Endometrial microvascular endothelial cells (primary cell): ENCODE results near the gene IL10. TPM values are rescaled to one million over a fixed set of nuclear protein-coding genes. Genes with fewer than 3 reads are reported as not detected.

Experiments used
- in situ Hi-C: cut with HindIII; loops from 2 replicates; pipeline ENCODE4 v1.10.0; 2017; ENCODE audit warnings: low sequenced_read_pairs, low pct_unique_long_range_greater_than_20kb; ENCODE audit errors: inconsistent ontology term
- total RNA-seq: library from RNA; depleted of rRNA; stranded (reverse); fragments of >200 nt; gene quantifications from one replicate; pipeline ENCODE4 v1.2.3, GENCODE V29; 2015; ENCODE audit errors: inconsistent ontology term

IL10 gene
- total RNA-seq, 1 donor from 2014 or later = not detected

- in situ Hi-C loops = no loop called here
Measured at GRCh38 chr1:206741142-206741701, 31.1 kb downstream of the IL10 start.

- in situ Hi-C loops = no loop called here
Measured at GRCh38 chr1:206739411-206740076, 32.8 kb downstream of the IL10 start.

GRCh38 chr1:206738370-206739366 lies 33.6 kb downstream of the IL10 start:
- in situ Hi-C loops = no loop called here

GRCh38 chr1:206737729-206738201 lies 34.5 kb downstream of the IL10 start:
- in situ Hi-C loops = no loop called here

- in situ Hi-C loops = no loop called here
Measured at GRCh38 chr1:206736878-206737728, 35.2 kb downstream of the IL10 start.

- in situ Hi-C loops = no loop called here
Measured at GRCh38 chr1:206735553-206736031, 36.7 kb downstream of the IL10 start.

GRCh38 chr1:206734499-206735142 lies 37.7 kb downstream of the IL10 start:
- in situ Hi-C loops = no loop called here

- in situ Hi-C loops = no loop called here
Measured at GRCh38 chr1:206732992-206733391, 39.3 kb downstream of the IL10 start.

GRCh38 chr1:206732508-206732907 lies 39.8 kb downstream of the IL10 start:
- in situ Hi-C loops = no loop called here

- in situ Hi-C loops = no loop called here
Measured at GRCh38 chr1:206729507-206729906, 42.8 kb downstream of the IL10 start.

GRCh38 chr1:206729050-206729449 lies 43.2 kb downstream of the IL10 start:
- in situ Hi-C loops = no loop called here

GRCh38 chr1:206728697-206728987 lies 43.7 kb downstream of the IL10 start:
- in situ Hi-C loops = no loop called here

- in situ Hi-C loops = no loop called here
Measured at GRCh38 chr1:206727981-206728696, 44.2 kb downstream of the IL10 start.

- in situ Hi-C loops = no loop called here
Measured at GRCh38 chr1:206725109-206725963, 47.0 kb downstream of the IL10 start.

GRCh38 chr1:206723805-206724472 lies 48.4 kb downstream of the IL10 start:
- in situ Hi-C loops = no loop called here

- in situ Hi-C loops = no loop called here
Measured at GRCh38 chr1:206723462-206723804, 48.9 kb downstream of the IL10 start.
